SK-N-SH (cell line): ENCODE measurements around the gene ZNF597. TPM values are rescaled to one million over a fixed set of nuclear protein-coding genes. Genes with fewer than 3 reads are reported as not detected.

Experiments used
- EZH2phosphoT487 ChIP-seq: fragments of 200-600 bp; sonication (generic); IDR thresholded peaks from 2 replicates; pipeline ENCODE4 v1.6.1; 2017; ENCODE audit warnings: low read depth, mixed run types, mild to moderate bottlenecking, antibody characterized with exemption, moderate library complexity, borderline replicate concordance
- FOXJ3 ChIP-seq: sonication (generic); formaldehyde crosslinking; IDR thresholded peaks from 2 replicates; pipeline ENCODE4 v1.5.1; 2020; ENCODE audit warnings: mild to moderate bottlenecking, missing genetic modification reagents
- GATA2 ChIP-seq: sonication (generic); formaldehyde crosslinking; IDR thresholded peaks from 2 replicates; pipeline ENCODE4 v1.5.0; 2020; ENCODE audit warnings: mild to moderate bottlenecking, missing genetic modification reagents
- JUND ChIP-seq: IDR thresholded peaks from 2 replicates; pipeline ENCODE4 v1.4.0; 2012
- MEF2A ChIP-seq: IDR thresholded peaks from 2 replicates; pipeline ENCODE4 v1.4.0; 2012; ENCODE audit warnings: low read depth, borderline replicate concordance
- MXI1 ChIP-seq: IDR thresholded peaks from 2 replicates; pipeline ENCODE4 v1.6.1; 2012; ENCODE audit warnings: mild to moderate bottlenecking, low read depth, low read length, improper control_type of control experiment
- NFIC ChIP-seq: IDR thresholded peaks from 2 replicates; pipeline ENCODE4 v1.4.0; 2012; ENCODE audit warnings: borderline replicate concordance
- NRF1 ChIP-seq: IDR thresholded peaks from 2 replicates; pipeline ENCODE4 v1.6.1; 2012; ENCODE audit warnings: low read depth, mild to moderate bottlenecking, low read length
- POLR2AphosphoS5 ChIP-seq: IDR thresholded peaks from 2 replicates; pipeline ENCODE4 v1.6.1; 2012; ENCODE audit warnings: low read depth, low read length
- RCOR1 ChIP-seq: fragments of 150-350 bp; IDR thresholded peaks from 2 replicates; pipeline ENCODE4 v1.6.1; 2017; ENCODE audit warnings: antibody characterized with exemption, low read length
- SIN3A ChIP-seq: IDR thresholded peaks from 2 replicates; pipeline ENCODE4 v1.6.1; 2012; ENCODE audit warnings: low read depth, mild to moderate bottlenecking, low read length, moderate library complexity, borderline replicate concordance
- SMC3 ChIP-seq: IDR thresholded peaks from 2 replicates; pipeline ENCODE4 v1.6.1; 2012; ENCODE audit warnings: low read depth, low read length, improper control_type of control experiment
- TAF1 ChIP-seq: IDR thresholded peaks from 2 replicates; pipeline ENCODE4 v1.6.1; 2012; ENCODE audit warnings: low read depth, mild to moderate bottlenecking, low read length, moderate library complexity, borderline replicate concordance
- TCF12 ChIP-seq: IDR thresholded peaks from 2 replicates; pipeline ENCODE4 v1.4.0; 2012
- TEAD4 ChIP-seq: IDR thresholded peaks from 2 replicates; pipeline ENCODE4 v1.4.0; 2012; ENCODE audit warnings: mild to moderate bottlenecking, borderline replicate concordance; ENCODE audit not compliant: insufficient read depth
- USF2 ChIP-seq: fragments of 150-350 bp; IDR thresholded peaks from 2 replicates; pipeline ENCODE4 v1.6.1; 2017; ENCODE audit warnings: antibody characterized with exemption, low read length, low read depth, borderline replicate concordance
- YY1 ChIP-seq: IDR thresholded peaks from 2 replicates; pipeline ENCODE4 v1.4.0; 2012; ENCODE audit warnings: low read depth, mild to moderate bottlenecking
- polyA plus RNA-seq, 3 experiments: library from polyadenylated mRNA; depleted of rRNA; stranded (reverse); fragments of >200 nt; gene quantifications; 2 replicates each; pipeline ENCODE4 v1.2.3, GENCODE V29; 2012
- TF ChIP-seq, protein P1 (sequence below): IDR thresholded peaks from 2 replicates; pipeline ENCODE4; 2012
- TF ChIP-seq, protein P2 (sequence below): IDR thresholded peaks from 2 replicates; pipeline ENCODE4 v1.4.0; 2012; ENCODE audit warnings: low read depth
- TF ChIP-seq, protein P3 (sequence below): fragments of 150-350 bp; IDR thresholded peaks from 2 replicates; pipeline ENCODE4 v1.6.1; 2016; ENCODE audit warnings: mild to moderate bottlenecking, low read depth, low read length

Gene ZNF597
- polyA plus RNA-seq, 1 of the 3 experiments (the other 2 are of a cell fraction), result 1.1 TPM

DNA sequence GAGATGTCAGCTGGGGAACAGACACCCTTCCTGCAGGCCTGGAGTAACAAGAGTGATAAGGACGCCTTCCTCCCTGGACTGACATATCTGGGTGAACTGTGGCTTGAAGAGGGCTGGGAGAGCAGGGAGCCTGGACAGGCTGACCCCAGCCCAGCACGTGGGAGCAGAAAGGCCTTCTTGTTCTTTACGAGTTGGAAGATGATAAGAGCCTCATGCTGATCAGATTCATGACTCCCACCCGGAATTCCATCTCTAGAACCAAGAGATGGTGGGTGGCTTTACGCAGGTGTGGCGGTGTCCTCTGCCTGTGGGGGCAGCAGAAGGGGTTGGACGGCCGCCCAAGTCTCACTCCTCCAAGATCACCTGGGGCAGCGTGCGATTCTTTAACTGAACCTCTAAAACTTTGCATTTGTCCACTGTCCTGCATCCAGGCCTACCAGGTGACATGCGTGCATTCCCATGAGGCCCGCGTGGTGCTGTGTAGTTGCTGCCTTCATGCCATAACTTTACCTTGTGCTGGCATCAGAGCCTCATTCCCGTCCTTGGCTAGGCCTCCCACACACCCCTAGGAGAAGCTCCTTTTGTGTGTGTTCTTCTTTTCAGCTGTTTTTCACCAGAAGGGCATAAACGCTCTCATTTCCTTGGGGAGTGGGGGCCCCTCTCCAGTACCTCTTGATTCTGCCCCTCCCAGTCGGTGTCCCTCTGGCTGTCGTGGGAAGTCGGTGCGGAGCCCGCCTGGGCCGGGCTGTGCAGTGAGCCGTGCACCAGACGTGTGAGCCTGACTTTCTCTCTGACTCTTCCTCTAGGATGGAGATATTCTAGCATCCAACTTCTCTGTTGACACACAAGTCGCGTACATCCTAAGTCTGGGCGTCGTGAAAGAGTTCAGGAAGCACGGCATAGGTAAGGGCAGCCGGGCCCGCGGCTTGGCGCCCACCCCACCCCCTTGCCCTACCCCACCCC lies 38.7 kb upstream of the ZNF597 start (continued):
- TF ChIP-seq USF2 (no peak), JUND (no peak), NFIC (no peak), TAF1 (no peak), FOXJ3 (CRISPR knock-in tag) (no peak), POLR2AphosphoS5 (no peak), GATA2 (CRISPR knock-in tag) (no peak; the same call in 1 of the 2 replicates), MEF2A (no peak), NRF1 (no peak), TCF12 (no peak), SMC3 (no peak), YY1 (no peak), MXI1 (peak; percentile 94), SIN3A (no peak), TEAD4 (no peak), EZH2phosphoT487 (no peak), RCOR1 (peak; percentile 34; the same call in 1 of the 2 replicates)
- TF ChIP-seq, protein P1, sequence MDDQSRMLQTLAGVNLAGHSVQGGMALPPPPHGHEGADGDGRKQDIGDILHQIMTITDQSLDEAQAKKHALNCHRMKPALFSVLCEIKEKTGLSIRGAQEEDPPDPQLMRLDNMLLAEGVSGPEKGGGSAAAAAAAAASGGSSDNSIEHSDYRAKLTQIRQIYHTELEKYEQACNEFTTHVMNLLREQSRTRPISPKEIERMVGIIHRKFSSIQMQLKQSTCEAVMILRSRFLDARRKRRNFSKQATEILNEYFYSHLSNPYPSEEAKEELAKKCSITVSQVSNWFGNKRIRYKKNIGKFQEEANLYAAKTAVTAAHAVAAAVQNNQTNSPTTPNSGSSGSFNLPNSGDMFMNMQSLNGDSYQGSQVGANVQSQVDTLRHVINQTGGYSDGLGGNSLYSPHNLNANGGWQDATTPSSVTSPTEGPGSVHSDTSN, result no peak
- TF ChIP-seq, protein P2, sequence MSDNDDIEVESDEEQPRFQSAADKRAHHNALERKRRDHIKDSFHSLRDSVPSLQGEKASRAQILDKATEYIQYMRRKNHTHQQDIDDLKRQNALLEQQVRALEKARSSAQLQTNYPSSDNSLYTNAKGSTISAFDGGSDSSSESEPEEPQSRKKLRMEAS, result no peak
- TF ChIP-seq, protein P3, sequence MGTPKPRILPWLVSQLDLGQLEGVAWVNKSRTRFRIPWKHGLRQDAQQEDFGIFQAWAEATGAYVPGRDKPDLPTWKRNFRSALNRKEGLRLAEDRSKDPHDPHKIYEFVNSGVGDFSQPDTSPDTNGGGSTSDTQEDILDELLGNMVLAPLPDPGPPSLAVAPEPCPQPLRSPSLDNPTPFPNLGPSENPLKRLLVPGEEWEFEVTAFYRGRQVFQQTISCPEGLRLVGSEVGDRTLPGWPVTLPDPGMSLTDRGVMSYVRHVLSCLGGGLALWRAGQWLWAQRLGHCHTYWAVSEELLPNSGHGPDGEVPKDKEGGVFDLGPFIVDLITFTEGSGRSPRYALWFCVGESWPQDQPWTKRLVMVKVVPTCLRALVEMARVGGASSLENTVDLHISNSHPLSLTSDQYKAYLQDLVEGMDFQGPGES, result no peak
